Neural cell (in vitro differentiated cells): Measurements from ENCODE around the gene AHNAK2. TPM values are rescaled to one million over a fixed set of nuclear protein-coding genes. Genes with fewer than 3 reads are reported as not detected.

ENCODE experiments used
- H2AFZ ChIP-seq: fragments of 200-600, 300-800 bp; sonication (generic), shearing (Covaris generic); 2 replicates; pipeline ENCODE4 v1.6.0; 2014; ENCODE audit warnings: low read depth, mild to moderate bottlenecking, antibody characterized with exemption, low read length, moderate library complexity
- H3F3A ChIP-seq: fragments of 200-600 bp; shearing (Covaris generic); 2 replicates; pipeline ENCODE4 v1.6.1; 2016; ENCODE audit warnings: mild to moderate bottlenecking, moderate library complexity, mixed read lengths, antibody characterized with exemption, low read length; ENCODE audit not compliant: insufficient read depth, poor library complexity, severe bottlenecking
- H3K27ac ChIP-seq: fragments of 200-600, 300-800 bp; sonication (generic), shearing (Covaris generic); 2 replicates; pipeline ENCODE4 v1.5.1; 2014; ENCODE audit warnings: mild to moderate bottlenecking, low read length, moderate library complexity
- H3K27me3 ChIP-seq: fragments of 300-800, 200-600 bp; sonication (generic), shearing (Covaris generic); 2 replicates; pipeline ENCODE4 v1.6.0; 2014; ENCODE audit warnings: mild to moderate bottlenecking, low read depth, low read length, moderate library complexity; ENCODE audit not compliant: insufficient read depth
- H3K36me3 ChIP-seq: fragments of 300-800, 200-600 bp; sonication (generic), shearing (Covaris generic); 2 replicates; pipeline ENCODE4 v1.5.1; 2014; ENCODE audit warnings: mild to moderate bottlenecking, antibody characterized with exemption, low read length, moderate library complexity; ENCODE audit not compliant: insufficient read depth
- H3K4me2 ChIP-seq: fragments of 300-800, 200-600 bp; sonication (generic), shearing (Covaris generic); 2 replicates; pipeline ENCODE4 v1.6.0; 2014; ENCODE audit warnings: mild to moderate bottlenecking, low read length
- H3K4me3 ChIP-seq: fragments of 300-800, 200-600 bp; sonication (generic), shearing (Covaris generic); 2 replicates; pipeline ENCODE4 v1.5.1; 2014; ENCODE audit warnings: mild to moderate bottlenecking, low read length, moderate library complexity
- H3K79me2 ChIP-seq: fragments of 200-600 bp; shearing (Covaris generic); replicated peaks from 2 replicates; pipeline ENCODE4 v1.6.0; 2014; ENCODE audit warnings: mild to moderate bottlenecking, low read length, moderate library complexity; ENCODE audit not compliant: insufficient read depth
- H3K9ac ChIP-seq: fragments of 300-800, 200-600 bp; sonication (generic), shearing (Covaris generic); 2 replicates; pipeline ENCODE4 v1.6.1; 2016; ENCODE audit warnings: mild to moderate bottlenecking, low read length, mixed read lengths
- H3K9me2 ChIP-seq: fragments of 200-600 bp; shearing (Covaris generic); 2 replicates; pipeline ENCODE4 v1.6.1; 2016; ENCODE audit warnings: mild to moderate bottlenecking, low read length, mixed read lengths; ENCODE audit not compliant: insufficient read depth
- H3K9me3 ChIP-seq: fragments of 200-600, 300-800 bp; sonication (generic), shearing (Covaris generic); 2 replicates; pipeline ENCODE4 v1.6.1; 2016; ENCODE audit warnings: mild to moderate bottlenecking, mixed run types, low read length, moderate library complexity, mixed read lengths
- H4K20me1 ChIP-seq: fragments of 200-600 bp; shearing (Covaris generic); 2 replicates; pipeline ENCODE4 v1.6.1; 2016; ENCODE audit warnings: mild to moderate bottlenecking, mixed run types; ENCODE audit not compliant: insufficient read depth
- EP300 ChIP-seq: fragments of 450-650 bp; conservative IDR thresholded peaks from 2 replicates; pipeline ENCODE4 v1.6.1; 2014; ENCODE audit warnings: antibody characterized with exemption, mild to moderate bottlenecking, moderate library complexity; ENCODE audit not compliant: poor library complexity, severe bottlenecking
- EZH2 ChIP-seq: fragments of 200-600, 300-800 bp; shearing (Covaris generic), sonication (generic); IDR thresholded peaks from 2 replicates; pipeline ENCODE4 v1.6.1; 2014; ENCODE audit warnings: antibody characterized with exemption, low read length, borderline replicate concordance, mild to moderate bottlenecking; ENCODE audit not compliant: insufficient read depth, poor library complexity, severe bottlenecking
- MXI1 ChIP-seq: fragments of 450-650 bp; conservative IDR thresholded peaks from 2 replicates; pipeline ENCODE4 v1.6.1; 2014; ENCODE audit warnings: antibody characterized with exemption, mild to moderate bottlenecking; ENCODE audit not compliant: poor library complexity, severe bottlenecking
- POLR2AphosphoS5 ChIP-seq: IDR thresholded peaks from 2 replicates; pipeline ENCODE4 v1.6.1; 2012
- RAD21 ChIP-seq: fragments of 450-650 bp; conservative IDR thresholded peaks from 2 replicates; pipeline ENCODE4 v1.6.1; 2014; ENCODE audit warnings: antibody characterized with exemption, mild to moderate bottlenecking, moderate library complexity
- SMC3 ChIP-seq: fragments of 450-650 bp; conservative IDR thresholded peaks from 2 replicates; pipeline ENCODE4 v1.6.1; 2014; ENCODE audit warnings: antibody characterized with exemption, mild to moderate bottlenecking, moderate library complexity; ENCODE audit not compliant: poor library complexity
- TAF1 ChIP-seq: IDR thresholded peaks from 2 replicates; pipeline ENCODE4 v1.6.1; 2012; ENCODE audit warnings: low read depth
- polyA plus RNA-seq: library from polyadenylated mRNA; depleted of rRNA; stranded (reverse); fragments of >200 nt; gene quantifications from 2 replicates; pipeline ENCODE4 v1.2.3, GENCODE V29; 2014
- TF ChIP-seq, protein P1 (sequence below): IDR thresholded peaks from 2 replicates; pipeline ENCODE4 v1.6.1; 2012; ENCODE audit warnings: borderline replicate concordance
- TF ChIP-seq, protein P2 (sequence below): fragments of 450-650 bp; IDR thresholded peaks from 2 replicates; pipeline ENCODE4 v1.5.1; 2014; ENCODE audit warnings: antibody characterized with exemption, mild to moderate bottlenecking, moderate library complexity; ENCODE audit not compliant: poor library complexity, severe bottlenecking

The AHNAK2 gene
- polyA plus RNA-seq, 1 donor from 2014 or later, result 1.4 TPM

DNA sequence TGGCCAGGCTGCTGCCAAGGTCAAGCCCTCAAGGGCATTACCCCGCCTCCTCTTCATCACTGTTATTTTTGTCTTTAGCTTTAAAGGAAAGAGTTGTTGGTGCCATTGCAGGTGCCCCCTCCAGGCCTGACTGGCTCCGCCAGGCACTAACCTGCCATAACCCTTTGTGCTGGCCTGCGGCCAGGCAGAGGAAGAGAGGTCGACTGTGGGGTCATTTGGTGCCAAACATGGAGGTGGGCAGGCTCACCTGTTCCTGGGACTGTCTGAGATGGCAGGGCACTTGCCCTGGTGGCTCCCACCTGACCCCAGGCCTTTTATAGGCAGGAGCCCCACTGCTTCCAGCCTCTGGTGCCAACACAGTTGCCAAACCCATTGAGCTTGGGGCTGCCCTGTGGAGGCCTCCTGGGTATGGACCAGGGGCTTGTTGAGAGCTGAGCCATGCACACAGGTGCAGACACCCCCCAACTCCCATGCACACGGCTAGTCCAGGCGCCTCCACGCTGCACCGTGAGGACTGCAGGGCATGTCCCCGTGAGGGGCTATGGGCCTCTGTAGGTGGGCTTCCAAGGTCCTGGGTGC lies 82.9 kb downstream of the AHNAK2 start:
- TF ChIP-seq MXI1 (no peak), SMC3 (no peak), RAD21 (no peak), EP300 (no peak), POLR2AphosphoS5 (no peak), EZH2 (no peak), TAF1 (no peak)
- TF ChIP-seq, protein P1, sequence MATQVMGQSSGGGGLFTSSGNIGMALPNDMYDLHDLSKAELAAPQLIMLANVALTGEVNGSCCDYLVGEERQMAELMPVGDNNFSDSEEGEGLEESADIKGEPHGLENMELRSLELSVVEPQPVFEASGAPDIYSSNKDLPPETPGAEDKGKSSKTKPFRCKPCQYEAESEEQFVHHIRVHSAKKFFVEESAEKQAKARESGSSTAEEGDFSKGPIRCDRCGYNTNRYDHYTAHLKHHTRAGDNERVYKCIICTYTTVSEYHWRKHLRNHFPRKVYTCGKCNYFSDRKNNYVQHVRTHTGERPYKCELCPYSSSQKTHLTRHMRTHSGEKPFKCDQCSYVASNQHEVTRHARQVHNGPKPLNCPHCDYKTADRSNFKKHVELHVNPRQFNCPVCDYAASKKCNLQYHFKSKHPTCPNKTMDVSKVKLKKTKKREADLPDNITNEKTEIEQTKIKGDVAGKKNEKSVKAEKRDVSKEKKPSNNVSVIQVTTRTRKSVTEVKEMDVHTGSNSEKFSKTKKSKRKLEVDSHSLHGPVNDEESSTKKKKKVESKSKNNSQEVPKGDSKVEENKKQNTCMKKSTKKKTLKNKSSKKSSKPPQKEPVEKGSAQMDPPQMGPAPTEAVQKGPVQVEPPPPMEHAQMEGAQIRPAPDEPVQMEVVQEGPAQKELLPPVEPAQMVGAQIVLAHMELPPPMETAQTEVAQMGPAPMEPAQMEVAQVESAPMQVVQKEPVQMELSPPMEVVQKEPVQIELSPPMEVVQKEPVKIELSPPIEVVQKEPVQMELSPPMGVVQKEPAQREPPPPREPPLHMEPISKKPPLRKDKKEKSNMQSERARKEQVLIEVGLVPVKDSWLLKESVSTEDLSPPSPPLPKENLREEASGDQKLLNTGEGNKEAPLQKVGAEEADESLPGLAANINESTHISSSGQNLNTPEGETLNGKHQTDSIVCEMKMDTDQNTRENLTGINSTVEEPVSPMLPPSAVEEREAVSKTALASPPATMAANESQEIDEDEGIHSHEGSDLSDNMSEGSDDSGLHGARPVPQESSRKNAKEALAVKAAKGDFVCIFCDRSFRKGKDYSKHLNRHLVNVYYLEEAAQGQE, result no peak
- TF ChIP-seq, protein P2, sequence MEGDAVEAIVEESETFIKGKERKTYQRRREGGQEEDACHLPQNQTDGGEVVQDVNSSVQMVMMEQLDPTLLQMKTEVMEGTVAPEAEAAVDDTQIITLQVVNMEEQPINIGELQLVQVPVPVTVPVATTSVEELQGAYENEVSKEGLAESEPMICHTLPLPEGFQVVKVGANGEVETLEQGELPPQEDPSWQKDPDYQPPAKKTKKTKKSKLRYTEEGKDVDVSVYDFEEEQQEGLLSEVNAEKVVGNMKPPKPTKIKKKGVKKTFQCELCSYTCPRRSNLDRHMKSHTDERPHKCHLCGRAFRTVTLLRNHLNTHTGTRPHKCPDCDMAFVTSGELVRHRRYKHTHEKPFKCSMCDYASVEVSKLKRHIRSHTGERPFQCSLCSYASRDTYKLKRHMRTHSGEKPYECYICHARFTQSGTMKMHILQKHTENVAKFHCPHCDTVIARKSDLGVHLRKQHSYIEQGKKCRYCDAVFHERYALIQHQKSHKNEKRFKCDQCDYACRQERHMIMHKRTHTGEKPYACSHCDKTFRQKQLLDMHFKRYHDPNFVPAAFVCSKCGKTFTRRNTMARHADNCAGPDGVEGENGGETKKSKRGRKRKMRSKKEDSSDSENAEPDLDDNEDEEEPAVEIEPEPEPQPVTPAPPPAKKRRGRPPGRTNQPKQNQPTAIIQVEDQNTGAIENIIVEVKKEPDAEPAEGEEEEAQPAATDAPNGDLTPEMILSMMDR, result no peak
- Histone ChIP-seq H3K9me2 (no peaks in the 10 kb centered on the region), H3K27ac (no peak overlapping the region), H3K4me2 (no peak overlapping the region), H3K4me3 (no peak overlapping the region), H3K9me3 (no peaks in the 10 kb centered on the region), H3K36me3 (no peaks in the 10 kb centered on the region), H3K9ac (no peak overlapping the region), H3K27me3 (no peaks in the 10 kb centered on the region), H2AFZ (no peak overlapping the region), H4K20me1 (no peaks in the 10 kb centered on the region), H3K79me2 (no peaks in the 10 kb centered on the region), H3F3A (no peaks in the 10 kb centered on the region)

DNA sequence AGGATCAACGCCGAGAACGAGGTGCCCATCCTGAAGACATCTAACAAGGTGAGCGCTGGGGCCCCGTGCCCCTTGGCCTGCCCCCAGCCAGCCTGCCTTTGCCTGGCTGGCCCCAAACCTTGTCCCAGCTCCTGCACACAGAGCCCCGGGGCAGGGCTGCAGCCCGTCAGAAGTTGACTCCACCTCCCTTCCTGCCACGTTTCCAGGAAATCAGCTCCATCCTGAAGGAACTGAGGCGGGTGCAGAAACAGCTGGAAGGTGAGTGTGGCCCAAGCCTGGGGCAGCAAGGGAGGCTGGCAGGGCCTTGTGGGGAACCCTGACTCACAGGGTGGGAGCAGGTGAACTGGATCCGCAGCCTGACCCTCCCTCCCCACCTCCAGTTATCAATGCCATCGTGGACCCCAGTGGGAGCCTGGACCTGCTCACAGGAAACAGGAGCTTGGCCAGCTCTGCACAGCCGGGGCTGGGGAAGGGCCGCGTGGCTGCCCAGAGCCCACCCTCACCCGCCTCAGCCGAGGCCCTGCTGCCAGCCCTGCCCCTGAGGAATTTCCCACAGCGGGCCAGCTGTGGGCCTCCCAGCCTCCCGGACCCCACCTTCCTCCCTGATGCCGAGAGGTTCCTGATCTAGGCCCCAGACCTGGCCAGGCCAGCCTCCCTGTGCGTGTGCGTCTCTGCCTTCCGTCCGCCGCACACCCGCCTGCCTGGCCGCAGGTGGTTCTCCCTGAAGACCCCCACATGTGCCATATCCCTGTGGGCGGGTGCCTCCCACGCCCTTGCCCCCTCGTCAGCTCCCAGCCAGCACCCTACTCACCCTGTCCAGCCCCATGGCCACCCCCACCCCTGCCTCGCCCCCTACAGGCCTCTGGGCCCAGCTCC lies 83.6 kb downstream of the AHNAK2 start:
- H3K27ac ChIP-seq, result no peak overlapping the region
- H3K36me3 ChIP-seq, result no peaks in the 10 kb centered on the region

More for the DNA sequence above, 83.6 kb downstream of the AHNAK2 start:
- TF ChIP-seq SMC3, result no peak
- TF ChIP-seq EZH2, result no peak
- TF ChIP-seq, protein P2, result no peak
- TF ChIP-seq TAF1, result no peak
- TF ChIP-seq RAD21, result no peak
- TF ChIP-seq EP300, result no peak
- no peak for TF ChIP-seq POLR2AphosphoS5
- no peak for TF ChIP-seq MXI1
- TF ChIP-seq, protein P1, result no peak
- Histone ChIP-seq H3K79me2 (no peaks in the 10 kb centered on the region), H3K27me3 (no peaks in the 10 kb centered on the region), H2AFZ (no peak overlapping the region), H4K20me1 (no peaks in the 10 kb centered on the region), H3K9me2 (no peaks in the 10 kb centered on the region), H3F3A (no peaks in the 10 kb centered on the region), H3K9me3 (no peaks in the 10 kb centered on the region), H3K9ac (no peak overlapping the region), H3K4me3 (no peak overlapping the region), H3K4me2 (no peak overlapping the region)
